IMR-90 (cell line): ENCODE results near the gene SLC35D2. TPM values are rescaled to one million over a fixed set of nuclear protein-coding genes. Genes with fewer than 3 reads are reported as not detected.

Experiments used
- ATAC-seq: fragments of 200-7000 bp; cut with Tn5 transposase; 2 replicates; pipeline ENCODE4 v1.9.1; 2020; ENCODE audit warnings: low read depth, mild to moderate bottlenecking, moderate library complexity
- BruUV-seq: library from RNA; stranded (reverse); fragments of 400-500 nt; replicated peaks from 2 replicates; lab custom pipeline; 2021; lab: Mats Ljungman, UMichigan
- CTCF ChIA-PET: fragments of 300-600 bp; formaldehyde crosslinking; extraction: SDS; loops from one replicate; lab custom pipeline; 2021; ENCODE audit warnings: antibody characterized with exemption; lab: Yijun Ruan, JAX
- POLR2A ChIA-PET: fragments of 300-600 bp; sonication (Branson Sonifier 250); formaldehyde crosslinking; loops from one replicate; lab custom pipeline; 2022; ENCODE audit warnings: antibody characterized with exemption; ENCODE audit not compliant: unreplicated experiment; lab: Charles Lee
- DNase-seq: peaks from one replicate; pipeline ENCODE4 v3.0.0; 2013
- H2AFZ ChIP-seq: replicated peaks from 2 replicates; pipeline ENCODE3; 2013; ENCODE audit warnings: low read length, mild to moderate bottlenecking; ENCODE audit not compliant: poor library complexity
- H2AK5ac ChIP-seq: 2 replicates; pipeline ENCODE4 v1.6.1; 2013; ENCODE audit warnings: low read depth, low read length, inconsistent platforms
- H2AK9ac ChIP-seq: replicated peaks from 2 replicates; pipeline ENCODE3; 2013; ENCODE audit warnings: mild to moderate bottlenecking, low read depth, low read length, moderate library complexity; ENCODE audit not compliant: poor library complexity
- H2BK120ac ChIP-seq: 2 replicates; pipeline ENCODE4 v1.6.1; 2013; ENCODE audit warnings: low read depth, low read length, inconsistent platforms
- H2BK15ac ChIP-seq: 3 replicates; pipeline ENCODE4 v1.6.1; 2013; ENCODE audit warnings: low read depth, low read length, inconsistent platforms
- H2BK20ac ChIP-seq: 2 replicates; pipeline ENCODE4 v1.6.1; 2013; ENCODE audit warnings: low read depth, mild to moderate bottlenecking, inconsistent platforms, low read length, moderate library complexity
- H2BK5ac ChIP-seq: 2 replicates; pipeline ENCODE4 v1.6.1; 2013; ENCODE audit warnings: mild to moderate bottlenecking, low read depth, low read length, inconsistent platforms; ENCODE audit not compliant: poor library complexity, severe bottlenecking
- H3K14ac ChIP-seq: replicated peaks from 2 replicates; pipeline ENCODE4 v1.6.1; 2013; ENCODE audit warnings: low read depth, low read length, inconsistent platforms
- H3K18ac ChIP-seq: 2 replicates; pipeline ENCODE4 v1.6.1; 2013; ENCODE audit warnings: low read depth, low read length, control low read depth
- H3K23ac ChIP-seq: 2 replicates; pipeline ENCODE4 v1.6.1; 2013; ENCODE audit warnings: low read depth, low read length, inconsistent platforms
- H3K27ac ChIP-seq: 2 replicates; pipeline ENCODE4 v1.5.1; 2013; ENCODE audit warnings: mild to moderate bottlenecking, control low read depth, low read length; ENCODE audit not compliant: insufficient read depth
- H3K27me3 ChIP-seq: 2 replicates; pipeline ENCODE4 v1.6.1; 2013; ENCODE audit warnings: low read length; ENCODE audit not compliant: control insufficient read depth, insufficient read depth
- H3K36me3 ChIP-seq: 2 replicates; pipeline ENCODE4 v1.6.1; 2013; ENCODE audit warnings: low read length, mixed read lengths; ENCODE audit not compliant: control insufficient read depth, insufficient read depth
- H3K4ac ChIP-seq: 2 replicates; pipeline ENCODE4 v1.6.1; 2013; ENCODE audit warnings: low read depth, low read length, inconsistent platforms
- H3K4me1 ChIP-seq: 2 replicates; pipeline ENCODE4 v1.6.1; 2013; ENCODE audit warnings: low read length, mixed read lengths; ENCODE audit not compliant: control insufficient read depth, insufficient read depth
- H3K4me2 ChIP-seq: 2 replicates; pipeline ENCODE4 v1.6.1; 2013; ENCODE audit warnings: low read depth, mild to moderate bottlenecking, control low read depth, low read length, moderate library complexity
- H3K4me3 ChIP-seq: 2 replicates; pipeline ENCODE4 v1.5.1; 2013; ENCODE audit warnings: low read depth, mild to moderate bottlenecking, control low read depth, low read length, moderate library complexity; ENCODE audit not compliant: insufficient read depth
- H3K56ac ChIP-seq: 2 replicates; pipeline ENCODE4 v1.6.1; 2013; ENCODE audit warnings: low read length, inconsistent platforms; ENCODE audit not compliant: insufficient read depth; ENCODE audit errors: extremely low read depth
- H3K79me1 ChIP-seq, 2 experiments: 2 replicates each; pipeline ENCODE4 v1.6.1; 2013; ENCODE audit warnings: low read length in 2 of 2, inconsistent platforms in 1 of 2, low read depth in 1 of 2
- H3K9ac ChIP-seq: 2 replicates; pipeline ENCODE4 v1.6.1; 2013; ENCODE audit warnings: low read depth, low read length, control low read depth
- H3K9me1 ChIP-seq: 2 replicates; pipeline ENCODE4 v1.6.1; 2013; ENCODE audit warnings: low read length, inconsistent platforms; ENCODE audit not compliant: insufficient read depth
- H3K9me3 ChIP-seq: 2 replicates; pipeline ENCODE4 v1.6.1; 2013; ENCODE audit warnings: low read length; ENCODE audit not compliant: control insufficient read depth, insufficient read depth
- H4K20me1 ChIP-seq: 2 replicates; pipeline ENCODE4 v1.6.1; 2013; ENCODE audit warnings: low read length, inconsistent platforms; ENCODE audit not compliant: insufficient read depth
- H4K5ac ChIP-seq: 2 replicates; pipeline ENCODE4 v1.6.1; 2013; ENCODE audit warnings: mild to moderate bottlenecking, low read depth, low read length, control low read depth
- H4K8ac ChIP-seq, 2 experiments: 2 replicates each; pipeline ENCODE4 v1.6.1; 2013; ENCODE audit warnings: low read depth in 2 of 2, low read length in 2 of 2, control low read depth in 1 of 2, inconsistent platforms in 1 of 2
- H4K91ac ChIP-seq: 2 replicates; pipeline ENCODE4 v1.6.1; 2013; ENCODE audit warnings: low read depth, low read length, inconsistent platforms; ENCODE audit not compliant: insufficient read depth
- POLR2A ChIP-seq: IDR thresholded peaks from 2 replicates; pipeline ENCODE4 v1.6.1; 2012; ENCODE audit warnings: mild to moderate bottlenecking, low read depth, low read length
- WGBS, 2 experiments: methylation state at CpG; one replicate each; pipeline versions ENCODE4 v1.1.5 to v1.1.7; 2013; ENCODE audit warnings: missing lambda C conversion rate in 2 of 2; ENCODE audit not compliant: insufficient read length in 1 of 2; ENCODE audit errors: extremely low coverage in 2 of 2; 5-methylcytosine and 5-hydroxymethylcytosine counted together
- dilution Hi-C: fragments of 300-500 bp; cut with HindIII; formaldehyde crosslinking; loops from one replicate; pipeline ENCODE4 v1.14.3; 2018; ENCODE audit warnings: low sequenced_read_pairs; ENCODE audit not compliant: unreplicated experiment
- in situ Hi-C: fragments of 300-500 bp; cut with MboI; formaldehyde crosslinking; loops from 3 replicates; pipeline ENCODE4 v1.14.3; 2019; ENCODE audit warnings: low sequenced_read_pairs, inconsistent platforms, mixed read lengths
- intact Hi-C: fragments of 100-400 bp; cut with micrococcal nuclease; formaldehyde crosslinking; loops from 2 replicates; pipeline ENCODE4 v1.10.0; 2022
- polyA plus RNA-seq, 3 experiments: library from polyadenylated mRNA; depleted of rRNA; stranded (reverse); fragments of >200 nt; gene quantifications; 2 replicates each; pipeline ENCODE4 v1.2.3, GENCODE V29; 2012; ENCODE audit warnings: low replicate concordance in 1 of 3
- total RNA-seq: library from RNA; depleted of rRNA; stranded (reverse); fragments of >200 nt; gene quantifications from 2 replicates; pipeline ENCODE4 v1.2.3, GENCODE V29; 2012

The SLC35D2 gene
- total and polyA plus RNA-seq, 2 of the 4 experiments (the other 2 are of a cell fraction) = 9.7 to 11.8 TPM

DNA sequence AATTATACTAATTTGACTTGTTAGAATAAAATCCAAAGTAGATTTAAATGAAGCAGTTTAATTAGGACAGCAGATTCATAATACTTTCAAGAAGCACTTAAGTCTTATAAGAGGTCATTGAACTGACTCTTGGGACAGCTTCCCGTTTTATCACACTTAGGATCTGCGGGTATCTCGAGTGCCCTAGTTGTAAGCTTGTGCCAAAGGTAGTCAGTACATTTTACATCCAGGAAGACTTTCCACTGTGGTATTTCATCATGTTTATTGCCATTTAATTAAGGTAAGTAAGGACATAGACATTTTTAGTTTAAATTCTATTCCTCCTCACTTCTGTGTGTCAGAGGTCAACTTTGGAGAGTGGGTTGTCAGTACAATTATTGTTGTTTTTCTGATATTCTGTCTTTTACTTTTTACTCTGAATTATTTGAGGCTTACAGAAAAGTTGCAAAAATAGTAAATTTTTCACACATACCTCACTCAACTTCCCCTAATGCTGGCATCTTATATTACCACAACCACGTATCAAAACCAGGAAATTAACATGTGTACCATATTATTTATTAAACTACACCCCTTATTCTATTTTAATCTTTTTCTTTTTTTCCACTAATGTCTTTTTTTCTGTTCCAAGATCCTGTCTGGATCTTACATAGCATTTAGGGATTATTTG, 42.1 kb upstream of the SLC35D2 start:
- Histone ChIP-seq H3K9me3 (no peaks in the 10 kb centered on the region), H2BK5ac (no peak overlapping the region), H3K4me3 (no peak overlapping the region), H3K18ac (no peak overlapping the region), H2BK20ac (no peak overlapping the region), H4K5ac (no peak overlapping the region), H3K9ac (no peak overlapping the region), H3K4me1 (peaks cover 3% of the 10 kb centered on the region), H4K20me1 (no peaks in the 10 kb centered on the region), H3K4ac (no peak overlapping the region), H2BK15ac (no peak overlapping the region), H2AK5ac (no peak overlapping the region), H3K27ac (no peak overlapping the region), H3K4me2 (no peak overlapping the region), H2AFZ (no peak overlapping the region), H3K9me1 (peaks cover 3% of the 10 kb centered on the region; the same call in 1 of the 2 replicates), H3K36me3 (no peaks in the 10 kb centered on the region), H2BK120ac (no peak overlapping the region), H4K8ac (no peak overlapping the region), H3K79me1 (no peaks in the 10 kb centered on the region), H2AK9ac (no peak overlapping the region), H4K91ac (no peak overlapping the region), H3K56ac (no peak overlapping the region), H3K27me3 (no peaks in the 10 kb centered on the region), H3K23ac (no peak overlapping the region), H3K14ac (no peak overlapping the region)
- TF ChIP-seq POLR2A = no peak
- no peak for DNase-seq
- ChIA-PET CTCF (interaction anchor here (0.6 kb wide), 1 partner anchor 1383 kb away, joined by 3 read pairs; no protein-coding TSS in a partner anchor), POLR2A (no interaction called here)
- WGBS, 2 experiments = 100% methylated on average over 1 of the region's 4 CpGs; no CpG with 5 or more reads in 1 of the 2 experiments
- dilution Hi-C loops (no loop called here), intact Hi-C loops (no loop called here), in situ Hi-C loops (no loop called here)
- BruUV-seq = no TSS peak
- ATAC-seq = no peak
